HepG2 (cell line): ENCODE results near the gene PPP2R5E. TPM values are rescaled to one million over a fixed set of nuclear protein-coding genes. Genes with fewer than 3 reads are reported as not detected.

Experiments used
- CENPBD1 ChIP-seq: sonication (generic); formaldehyde crosslinking; IDR thresholded peaks from 2 replicates; pipeline ENCODE4 v1.8.0; 2022; ENCODE audit warnings: missing genetic modification reagents, low read depth, mild to moderate bottlenecking, borderline replicate concordance
- LCORL ChIP-seq, 2 experiments: fragments of 450-650 bp in 1 of 2; sonication (generic) in 1 of 2; formaldehyde crosslinking in 1 of 2; IDR thresholded peaks; 2 replicates each; pipeline versions ENCODE4 v1.5.0 to v1.6.1; 2017 to 2020; ENCODE audit warnings: antibody characterized with exemption in 1 of 2, missing genetic modification reagents in 1 of 2
- TBL1XR1 ChIP-seq: fragments of 150-350 bp; IDR thresholded peaks from 2 replicates; pipeline ENCODE4 v1.6.1; 2014; ENCODE audit warnings: borderline replicate concordance, low read length; ENCODE audit not compliant: partially characterized antibody
- ZNF788 ChIP-seq: sonication (generic); formaldehyde crosslinking; IDR thresholded peaks from 2 replicates; pipeline ENCODE4 v1.5.0; 2020; ENCODE audit warnings: mild to moderate bottlenecking, missing genetic modification reagents, borderline replicate concordance
- polyA plus RNA-seq, 8 experiments: library from polyadenylated mRNA; depleted of rRNA in 3 of 8; stranded (reverse) in 7 of 8; unstranded in 1 of 8; fragments of >200 nt; fragmentation: Illumina TruSeq in 4 of 8; extraction: Trizol in 4 of 8; gene quantifications; 2 replicates each; pipeline versions ENCODE4 v1.2.1 to v1.2.3, GENCODE V29; 2011 to 2016; ENCODE audit warnings: low read depth in 4 of 8, missing spikeins in 1 of 8, mixed read lengths in 1 of 8; ENCODE audit not compliant: insufficient read depth in 1 of 8
- total RNA-seq, 5 experiments: library from RNA; depleted of rRNA; stranded (reverse); fragments of >200 nt; fragmentation: Illumina TruSeq; extraction: Trizol; gene quantifications; 2 replicates each; pipeline ENCODE4 v1.2.3, GENCODE V29; 2016; ENCODE audit warnings: low read depth in 1 of 5
- TF ChIP-seq, protein P1 (sequence below): sonication (generic); formaldehyde crosslinking; IDR thresholded peaks from one replicate; pipeline ENCODE4 v1.5.1; 2020; ENCODE audit warnings: mild to moderate bottlenecking, missing genetic modification reagents; ENCODE audit errors: not compliant biosample characterization

The PPP2R5E gene
- total and polyA plus RNA-seq, 2 of the 13 experiments (the other 11 are each of a cell fraction or from before 2014, with no cell fraction given): 8.9 to 11.0 TPM

GRCh38 chr14:63398952-63399351, 144.2 kb downstream of the PPP2R5E start (continued):
- TF ChIP-seq CENPBD1: no peak
- no peak for TF ChIP-seq LCORL (IDR thresholded peaks at IDR 0.05)
- no peak for TF ChIP-seq LCORL (CRISPR knock-in tag; IDR thresholded peaks at IDR 0.05)
- TF ChIP-seq, protein P1, sequence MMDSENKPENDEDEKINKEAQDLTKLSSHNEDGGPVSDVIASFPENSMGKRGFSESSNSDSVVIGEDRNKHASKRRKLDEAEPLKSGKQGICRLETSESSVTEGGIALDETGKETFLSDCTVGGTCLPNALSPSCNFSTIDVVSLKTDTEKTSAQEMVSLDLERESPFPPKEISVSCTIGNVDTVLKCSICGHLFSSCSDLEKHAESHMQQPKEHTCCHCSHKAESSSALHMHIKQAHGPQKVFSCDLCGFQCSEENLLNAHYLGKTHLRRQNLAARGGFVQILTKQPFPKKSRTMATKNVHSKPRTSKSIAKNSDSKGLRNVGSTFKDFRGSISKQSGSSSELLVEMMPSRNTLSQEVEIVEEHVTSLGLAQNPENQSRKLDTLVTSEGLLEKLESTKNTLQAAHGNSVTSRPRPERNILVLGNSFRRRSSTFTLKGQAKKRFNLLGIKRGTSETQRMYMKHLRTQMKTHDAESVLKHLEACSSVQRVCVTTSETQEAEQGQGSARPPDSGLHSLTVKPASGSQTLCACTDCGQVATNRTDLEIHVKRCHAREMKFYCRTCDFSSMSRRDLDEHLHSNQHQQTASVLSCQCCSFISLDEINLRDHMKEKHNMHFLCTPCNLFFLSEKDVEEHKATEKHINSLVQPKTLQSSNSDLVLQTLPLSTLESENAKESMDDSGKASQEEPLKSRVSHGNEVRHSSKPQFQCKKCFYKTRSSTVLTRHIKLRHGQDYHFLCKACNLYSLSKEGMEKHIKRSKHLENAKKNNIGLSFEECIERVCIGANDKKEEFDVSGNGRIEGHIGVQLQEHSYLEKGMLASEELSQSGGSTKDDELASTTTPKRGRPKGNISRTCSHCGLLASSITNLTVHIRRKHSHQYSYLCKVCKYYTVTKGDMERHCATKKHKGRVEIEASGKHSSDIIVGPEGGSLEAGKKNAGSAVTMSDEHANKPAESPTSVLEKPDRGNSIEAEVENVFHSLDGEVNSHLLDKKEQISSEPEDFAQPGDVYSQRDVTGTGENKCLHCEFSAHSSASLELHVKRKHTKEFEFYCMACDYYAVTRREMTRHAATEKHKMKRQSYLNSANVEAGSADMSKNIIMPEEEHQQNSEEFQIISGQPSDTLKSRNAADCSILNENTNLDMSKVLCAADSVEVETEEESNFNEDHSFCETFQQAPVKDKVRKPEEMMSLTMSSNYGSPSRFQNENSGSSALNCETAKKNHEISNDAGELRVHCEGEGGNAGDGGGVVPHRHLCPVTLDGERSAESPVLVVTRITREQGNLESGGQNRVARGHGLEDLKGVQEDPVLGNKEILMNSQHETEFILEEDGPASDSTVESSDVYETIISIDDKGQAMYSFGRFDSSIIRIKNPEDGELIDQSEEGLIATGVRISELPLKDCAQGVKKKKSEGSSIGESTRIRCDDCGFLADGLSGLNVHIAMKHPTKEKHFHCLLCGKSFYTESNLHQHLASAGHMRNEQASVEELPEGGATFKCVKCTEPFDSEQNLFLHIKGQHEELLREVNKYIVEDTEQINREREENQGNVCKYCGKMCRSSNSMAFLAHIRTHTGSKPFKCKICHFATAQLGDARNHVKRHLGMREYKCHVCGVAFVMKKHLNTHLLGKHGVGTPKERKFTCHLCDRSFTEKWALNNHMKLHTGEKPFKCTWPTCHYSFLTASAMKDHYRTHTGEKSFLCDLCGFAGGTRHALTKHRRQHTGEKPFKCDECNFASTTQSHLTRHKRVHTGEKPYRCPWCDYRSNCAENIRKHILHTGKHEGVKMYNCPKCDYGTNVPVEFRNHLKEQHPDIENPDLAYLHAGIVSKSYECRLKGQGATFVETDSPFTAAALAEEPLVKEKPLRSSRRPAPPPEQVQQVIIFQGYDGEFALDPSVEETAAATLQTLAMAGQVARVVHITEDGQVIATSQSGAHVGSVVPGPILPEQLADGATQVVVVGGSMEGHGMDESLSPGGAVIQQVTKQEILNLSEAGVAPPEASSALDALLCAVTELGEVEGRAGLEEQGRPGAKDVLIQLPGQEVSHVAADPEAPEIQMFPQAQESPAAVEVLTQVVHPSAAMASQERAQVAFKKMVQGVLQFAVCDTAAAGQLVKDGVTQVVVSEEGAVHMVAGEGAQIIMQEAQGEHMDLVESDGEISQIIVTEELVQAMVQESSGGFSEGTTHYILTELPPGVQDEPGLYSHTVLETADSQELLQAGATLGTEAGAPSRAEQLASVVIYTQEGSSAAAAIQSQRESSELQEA (CRISPR knock-in tag): no peak
- TF ChIP-seq ZNF788 (CRISPR knock-in tag): no peak
- no peak for TF ChIP-seq TBL1XR1
